Measurements from ENCODE around the gene PROB1. TPM values are rescaled to one million over a fixed set of nuclear protein-coding genes. Genes with fewer than 3 reads are reported as not detected.
"Not testable (repeated sequence)": the region's sequence is repeated elsewhere in the genome, so short reads cannot be mapped to it uniquely, and the experiment has no call there.

Gene PROB1
- total and polyA plus RNA-seq, 7 donors, result 15.2 to 86.7 (median 42.3) TPM

DNA sequence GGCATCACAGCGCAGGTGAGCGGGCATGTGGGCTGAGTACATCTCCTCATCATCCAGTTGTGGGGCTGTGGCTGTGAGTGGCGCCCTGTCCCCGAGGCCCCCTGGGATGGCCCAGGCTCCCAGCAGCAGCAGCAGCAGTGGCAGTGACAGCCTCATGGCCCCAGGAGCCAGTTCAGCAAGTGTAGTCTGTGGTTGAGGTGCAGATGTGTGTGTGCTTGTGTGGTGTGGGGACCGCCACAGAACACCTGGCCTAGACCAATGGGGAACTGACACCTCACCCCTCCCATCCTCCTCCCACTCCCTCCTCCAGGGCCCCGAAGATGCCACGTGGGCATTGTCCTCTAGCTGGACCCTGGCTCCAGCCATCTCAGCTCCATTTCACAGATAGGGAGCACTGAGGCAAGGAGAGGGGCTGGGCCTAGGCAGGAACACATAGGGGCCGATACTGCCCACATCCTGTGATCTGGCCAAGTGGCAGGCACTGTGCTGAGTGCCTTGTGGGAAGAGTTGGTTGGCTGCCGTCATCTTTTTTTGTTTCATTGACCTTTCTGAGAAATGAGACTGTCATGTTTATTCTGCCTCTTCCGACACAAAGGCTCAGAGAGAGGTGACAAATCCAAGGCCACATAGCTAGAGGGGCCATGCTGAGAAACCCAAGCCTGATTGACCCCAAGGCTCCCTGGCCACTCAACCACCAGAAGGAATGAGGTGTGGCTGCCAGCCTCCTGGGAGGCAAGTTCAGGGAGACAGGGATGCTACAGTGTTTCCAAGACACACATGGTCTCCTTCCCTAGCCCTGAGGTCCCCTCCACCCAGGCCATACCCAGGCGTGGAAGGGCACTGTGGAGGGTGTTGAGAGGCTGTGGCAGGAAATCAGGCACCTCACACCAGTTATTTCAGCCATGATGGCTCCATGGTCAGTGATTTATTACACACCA, 4.9 kb downstream of the PROB1 start, which contains the start of gene MZB1:
Gene MZB1, minus strand, starts transcription at position 213 of the 938 bp plus-strand sequence. Its CDS starts 57 bp downstream, at position 156.
- peaks cover 0 to 10% of the 10 kb centered on the region in 2 donors for H3K36me3 ChIP-seq (ENCODE audit: insufficient read depth in 1 of 2, low read depth in 1 of 2)
- H3K27me3 ChIP-seq (ENCODE audit: insufficient read depth in 3 of 3, low read length in 2 of 3), result no peaks in the 10 kb centered on the region
- DNase-seq (peak in 1 of 2 donors; percentile 45), ATAC-seq (no peak)
- peak within 1 kb of the TSS; percentile 100 for H3K27ac ChIP-seq
- intact Hi-C loops (cut with DNase I), result loop anchor here (5.0 kb wide), 1 partner anchor 48 kb away; the partner anchor contains the start of gene PAIP2 (in 2 of the 2)
- TF ChIP-seq, protein P1, sequence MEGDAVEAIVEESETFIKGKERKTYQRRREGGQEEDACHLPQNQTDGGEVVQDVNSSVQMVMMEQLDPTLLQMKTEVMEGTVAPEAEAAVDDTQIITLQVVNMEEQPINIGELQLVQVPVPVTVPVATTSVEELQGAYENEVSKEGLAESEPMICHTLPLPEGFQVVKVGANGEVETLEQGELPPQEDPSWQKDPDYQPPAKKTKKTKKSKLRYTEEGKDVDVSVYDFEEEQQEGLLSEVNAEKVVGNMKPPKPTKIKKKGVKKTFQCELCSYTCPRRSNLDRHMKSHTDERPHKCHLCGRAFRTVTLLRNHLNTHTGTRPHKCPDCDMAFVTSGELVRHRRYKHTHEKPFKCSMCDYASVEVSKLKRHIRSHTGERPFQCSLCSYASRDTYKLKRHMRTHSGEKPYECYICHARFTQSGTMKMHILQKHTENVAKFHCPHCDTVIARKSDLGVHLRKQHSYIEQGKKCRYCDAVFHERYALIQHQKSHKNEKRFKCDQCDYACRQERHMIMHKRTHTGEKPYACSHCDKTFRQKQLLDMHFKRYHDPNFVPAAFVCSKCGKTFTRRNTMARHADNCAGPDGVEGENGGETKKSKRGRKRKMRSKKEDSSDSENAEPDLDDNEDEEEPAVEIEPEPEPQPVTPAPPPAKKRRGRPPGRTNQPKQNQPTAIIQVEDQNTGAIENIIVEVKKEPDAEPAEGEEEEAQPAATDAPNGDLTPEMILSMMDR (IDR thresholded peaks at IDR 0.05), result no peak
- 46 to 65% (median 49%) methylated on average over 8 to 11 of the region's 11 CpGs for WGBS, 3 donors
- H3K9me3 ChIP-seq, result no peaks in the 10 kb centered on the region
- H3K4me3 ChIP-seq, result peak within 1 kb of the TSS; percentile 93
- peaks cover 41% of the 10 kb centered on the region for H3K4me1 ChIP-seq

DNA sequence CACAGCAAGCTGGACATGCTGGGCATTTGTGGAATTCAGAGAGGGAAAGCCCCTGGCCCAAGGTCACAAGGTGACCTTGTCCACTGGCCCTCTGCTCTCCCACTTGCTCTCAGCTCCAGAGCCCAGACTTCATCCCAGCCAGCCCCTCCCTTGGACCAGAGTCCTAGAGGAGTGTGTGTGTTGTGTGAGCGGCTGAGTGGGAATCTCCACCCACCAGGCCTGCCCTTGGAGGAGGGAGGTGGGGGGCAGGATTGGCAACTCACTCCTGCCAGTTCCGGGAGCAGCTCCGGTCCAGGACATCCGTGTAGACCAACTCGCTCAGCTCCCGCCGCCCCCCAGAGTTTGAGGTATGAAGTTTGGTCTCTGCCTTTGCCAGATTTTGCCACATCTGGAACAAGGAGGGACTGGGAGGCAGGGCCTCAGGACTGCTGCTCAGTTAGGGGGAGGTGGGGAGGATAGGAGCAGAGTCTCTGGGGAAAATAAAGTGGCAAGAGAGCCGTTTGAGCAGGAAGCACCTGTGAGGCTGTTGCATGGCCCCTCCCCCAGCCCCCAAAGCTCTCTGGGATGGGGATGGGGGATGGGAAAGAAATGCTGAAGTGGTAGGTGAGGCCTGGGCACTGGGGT, 6.6 kb downstream of the PROB1 start:
- H3K27me3 ChIP-seq (ENCODE audit: insufficient read depth in 3 of 3, low read length in 2 of 3), result no peaks in the 10 kb centered on the region
- TF ChIP-seq, protein P1 (IDR thresholded peaks at IDR 0.05), result no peak
- no peaks in the 10 kb centered on the region for H3K9me3 ChIP-seq
- intact Hi-C loops (cut with DNase I), result loop anchor here in 1 of 2 donors (5.0 kb wide), 1 partner anchor 46 kb away; the partner anchor contains the start of gene PAIP2
- H3K4me1 ChIP-seq, result peaks cover 41% of the 10 kb centered on the region
- H3K36me3 ChIP-seq (ENCODE audit: insufficient read depth in 1 of 2, low read depth in 1 of 2), result peaks cover 0 to 10% of the 10 kb centered on the region in 2 donors
- 14 to 24% (median 19%) methylated on average over 8 of the region's 8 CpGs for WGBS, 3 donors
- no peak for ATAC-seq
- no peak for DNase-seq
- no peak overlapping the region for H3K27ac ChIP-seq
- H3K4me3 ChIP-seq, result no peak overlapping the region

DNA sequence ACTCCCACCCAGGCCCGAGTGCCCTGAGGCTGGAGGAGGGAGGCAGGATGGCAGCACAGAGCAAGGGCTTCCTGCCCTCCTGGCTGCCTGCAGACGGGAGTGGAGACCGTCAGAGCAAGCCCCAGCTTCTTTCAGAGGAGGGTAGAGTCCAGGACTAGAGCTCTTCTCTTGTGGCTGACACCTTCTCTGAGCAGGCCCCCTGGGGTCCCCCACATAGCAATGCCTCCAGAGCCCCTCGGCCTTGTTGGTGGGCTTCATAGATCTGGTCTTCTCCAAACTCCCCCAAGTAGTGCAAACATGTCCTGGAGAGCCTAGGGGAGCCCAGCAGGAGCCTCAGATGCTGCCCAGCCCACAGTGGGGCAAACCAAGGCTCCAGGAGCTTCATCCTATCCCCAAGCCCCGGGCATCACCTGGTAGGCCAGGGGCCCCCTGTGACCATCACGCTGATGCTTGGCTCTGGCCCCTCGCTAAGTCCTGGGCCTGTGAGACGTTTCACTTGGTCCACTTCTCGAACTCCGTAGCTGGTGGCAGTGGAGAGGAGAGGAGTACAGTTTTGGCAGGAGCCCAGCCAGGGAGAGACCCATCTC, 7.2 kb downstream of the PROB1 start:
- no peaks in the 10 kb centered on the region for H3K27me3 ChIP-seq (ENCODE audit: insufficient read depth in 3 of 3, low read length in 2 of 3)
- no peak overlapping the region for H3K27ac ChIP-seq
- TF ChIP-seq, protein P1 (IDR thresholded peaks at IDR 0.05), result no peak
- H3K4me1 ChIP-seq, result peaks cover 41% of the 10 kb centered on the region
- DNase-seq (no peak), ATAC-seq (no peak)
- peaks cover 0 to 5% of the 10 kb centered on the region in 2 donors for H3K36me3 ChIP-seq (ENCODE audit: insufficient read depth in 1 of 2, low read depth in 1 of 2)
- 59 to 64% (median 64%) methylated on average over 10 of the region's 10 CpGs for WGBS, 3 donors
- H3K4me3 ChIP-seq, result no peak overlapping the region
- H3K9me3 ChIP-seq, result no peaks in the 10 kb centered on the region
- intact Hi-C loops (cut with DNase I), result loop anchor here in 1 of 2 donors (5.0 kb wide), 1 partner anchor 45 kb away; the partner anchor contains the start of gene PAIP2

DNA sequence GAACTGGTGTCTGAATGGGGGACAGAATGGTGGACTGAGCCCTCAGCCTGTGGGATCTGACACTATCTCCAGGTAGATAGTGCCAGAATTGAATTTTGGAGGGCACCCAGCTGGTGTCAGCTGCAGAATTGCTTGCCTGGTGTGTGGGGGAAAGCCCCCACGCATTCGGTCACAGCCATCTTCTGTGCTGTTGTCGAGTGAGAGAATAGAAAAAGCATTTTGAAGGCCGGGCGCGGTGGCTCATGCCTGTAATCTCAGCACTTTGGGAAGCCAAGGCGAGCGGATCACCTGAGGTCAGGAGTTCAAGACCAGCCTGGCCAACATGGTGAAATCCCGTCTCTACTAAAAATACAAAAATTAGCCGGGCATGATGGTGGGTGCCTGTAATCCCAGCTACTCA, 7.9 kb downstream of the PROB1 start:
- H3K36me3 ChIP-seq (ENCODE audit: insufficient read depth in 1 of 2, low read depth in 1 of 2); H3K4me3 ChIP-seq; ATAC-seq; H3K27me3 ChIP-seq (ENCODE audit: insufficient read depth in 3 of 3, low read length in 2 of 3); DNase-seq; H3K9me3 ChIP-seq; H3K27ac ChIP-seq: not testable (repeated sequence)
- peaks cover 38% of the 10 kb centered on the region for H3K4me1 ChIP-seq
- intact Hi-C loops (cut with DNase I), result loop anchor here in 1 of 2 donors (5.0 kb wide), 1 partner anchor 45 kb away; the partner anchor contains the start of gene PAIP2
- 42 to 62% (median 49%) methylated on average over 10 of the region's 10 CpGs for WGBS, 3 donors

Data from psoas muscle (tissue), 8 donors.